ENCODE data around the gene PHF3.

PHF3 gene

DNA sequence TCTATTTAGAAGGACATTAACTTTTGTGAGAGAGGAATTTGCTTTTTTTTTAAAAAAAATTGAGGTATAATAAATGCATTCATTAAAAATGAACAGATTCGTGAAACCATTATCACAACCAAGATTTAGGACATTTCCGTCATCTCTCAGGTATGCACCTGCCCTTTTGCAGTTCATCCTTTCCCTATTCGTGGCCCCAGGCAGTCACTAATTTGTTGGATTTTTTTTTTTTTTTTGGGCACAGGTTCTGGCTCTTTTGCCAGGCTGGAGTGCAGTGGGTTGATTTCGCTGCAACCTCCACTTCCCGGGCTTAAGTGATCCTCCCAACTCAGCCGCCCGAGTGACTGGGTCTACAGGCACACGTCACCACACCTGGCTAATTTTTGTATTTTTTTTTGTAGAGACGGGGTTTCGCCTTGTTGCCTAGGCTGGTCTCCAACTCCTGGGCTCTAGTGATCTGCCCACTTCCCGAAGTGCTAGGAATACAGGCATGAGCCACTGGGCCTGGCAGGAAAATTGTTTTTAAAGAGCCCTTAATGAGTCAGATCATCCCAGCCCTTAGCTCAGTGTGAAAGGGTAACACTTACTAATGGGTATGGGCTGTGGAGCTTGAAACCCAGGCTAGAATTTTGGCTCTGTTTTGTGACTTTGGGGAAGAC, 9.2 kb downstream of the PHF3 start:
- no peak for DNase-seq

DNA sequence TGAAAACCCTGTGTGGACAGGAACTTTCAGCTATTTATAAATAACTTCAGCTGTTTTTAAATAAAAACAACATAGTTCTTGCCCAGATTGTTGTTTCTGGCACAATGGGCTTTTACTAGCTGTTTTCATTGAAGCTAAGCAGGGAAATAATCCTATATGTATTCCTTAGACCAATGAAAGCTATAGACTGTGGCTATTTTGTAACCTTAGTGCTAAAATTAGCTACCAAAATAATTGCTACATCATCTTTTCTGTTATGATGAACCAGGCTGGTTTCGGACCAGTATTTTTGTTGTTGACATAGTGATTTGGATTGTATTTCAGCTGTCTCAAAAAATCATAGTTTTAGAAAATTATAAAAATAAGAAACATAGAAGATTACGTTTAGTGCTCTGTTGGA, 13.7 kb downstream of the PHF3 start:
- DNase-seq = no peak

DNA sequence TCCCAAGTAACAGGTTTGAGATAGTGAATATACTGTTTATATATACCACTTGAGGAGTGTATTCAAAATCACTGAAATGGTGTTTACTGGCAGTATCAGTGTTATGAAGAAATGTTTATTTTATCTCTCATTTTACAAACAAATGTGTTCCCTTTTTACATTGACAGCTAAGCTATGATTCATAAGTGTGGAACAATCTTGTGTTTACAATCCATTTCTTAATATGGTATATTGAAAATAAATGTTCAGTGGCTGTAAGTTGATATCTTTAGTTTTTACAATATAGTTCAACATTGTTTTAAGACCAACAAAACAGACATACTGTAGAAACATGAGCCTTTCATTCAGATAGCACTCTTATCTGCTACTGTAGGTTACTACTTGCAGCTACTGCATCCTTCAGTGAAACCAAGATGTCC, 14.3 kb downstream of the PHF3 start:
- DNase-seq = no peak

DNA sequence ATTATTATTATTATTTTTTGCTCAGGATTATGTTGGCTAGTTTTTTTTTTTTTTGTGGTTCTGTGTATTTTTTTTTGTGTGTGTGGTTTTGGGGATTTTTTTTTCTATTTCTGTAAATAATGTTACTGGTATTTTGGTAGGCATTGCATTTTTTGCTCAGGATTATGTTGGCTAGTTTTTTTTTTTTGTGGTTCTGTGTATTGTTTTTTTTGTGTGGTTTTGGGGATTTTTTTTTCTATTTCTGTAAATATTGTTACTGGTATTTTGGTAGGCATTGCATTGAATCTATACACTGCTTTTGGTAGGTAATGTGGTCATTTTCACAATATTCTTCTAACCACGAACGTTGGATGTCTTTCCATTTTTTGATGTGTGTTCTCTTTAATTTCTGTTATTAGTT, 17.4 kb downstream of the PHF3 start:
- no peak for DNase-seq

DNA sequence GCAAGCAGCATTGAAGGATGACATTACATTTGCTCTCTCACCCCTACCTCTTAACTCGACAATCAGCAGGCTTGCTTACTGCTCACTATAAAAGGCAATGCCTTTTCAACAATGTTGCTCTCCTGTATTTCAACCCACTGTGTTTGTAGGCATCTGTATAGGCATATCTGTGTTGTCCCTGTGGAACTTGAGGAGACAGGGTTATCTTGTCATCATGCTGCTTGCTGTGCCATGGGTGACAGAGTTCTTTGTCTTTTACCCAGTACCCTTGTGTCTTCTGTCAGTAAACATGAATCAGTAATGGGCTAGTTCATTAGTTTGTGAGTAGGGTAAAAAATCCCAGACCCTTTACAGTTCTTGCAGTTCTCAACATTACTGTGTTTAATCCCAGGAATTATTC, 25.2 kb downstream of the PHF3 start:
- DNase-seq = no peak

DNA sequence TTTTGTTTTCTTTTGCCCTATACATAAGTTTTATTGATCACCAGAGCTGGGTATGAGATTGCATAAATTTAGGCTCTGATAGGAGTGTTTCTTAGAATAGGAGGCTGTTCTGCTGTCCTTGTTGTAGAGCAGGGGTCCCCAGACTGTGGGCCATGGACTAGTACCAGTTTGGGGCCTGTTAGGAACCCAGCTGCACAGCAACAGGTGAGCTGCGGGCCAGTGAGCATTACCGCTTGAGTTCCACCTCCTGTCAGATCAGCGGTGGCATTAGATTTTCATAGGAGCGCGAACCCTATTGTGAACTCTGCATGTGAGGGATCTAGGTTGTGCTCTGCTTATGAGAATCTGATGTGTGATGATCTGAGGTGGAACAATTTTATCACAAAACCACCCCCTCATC, 26.2 kb downstream of the PHF3 start:
- DNase-seq = no peak

DNA sequence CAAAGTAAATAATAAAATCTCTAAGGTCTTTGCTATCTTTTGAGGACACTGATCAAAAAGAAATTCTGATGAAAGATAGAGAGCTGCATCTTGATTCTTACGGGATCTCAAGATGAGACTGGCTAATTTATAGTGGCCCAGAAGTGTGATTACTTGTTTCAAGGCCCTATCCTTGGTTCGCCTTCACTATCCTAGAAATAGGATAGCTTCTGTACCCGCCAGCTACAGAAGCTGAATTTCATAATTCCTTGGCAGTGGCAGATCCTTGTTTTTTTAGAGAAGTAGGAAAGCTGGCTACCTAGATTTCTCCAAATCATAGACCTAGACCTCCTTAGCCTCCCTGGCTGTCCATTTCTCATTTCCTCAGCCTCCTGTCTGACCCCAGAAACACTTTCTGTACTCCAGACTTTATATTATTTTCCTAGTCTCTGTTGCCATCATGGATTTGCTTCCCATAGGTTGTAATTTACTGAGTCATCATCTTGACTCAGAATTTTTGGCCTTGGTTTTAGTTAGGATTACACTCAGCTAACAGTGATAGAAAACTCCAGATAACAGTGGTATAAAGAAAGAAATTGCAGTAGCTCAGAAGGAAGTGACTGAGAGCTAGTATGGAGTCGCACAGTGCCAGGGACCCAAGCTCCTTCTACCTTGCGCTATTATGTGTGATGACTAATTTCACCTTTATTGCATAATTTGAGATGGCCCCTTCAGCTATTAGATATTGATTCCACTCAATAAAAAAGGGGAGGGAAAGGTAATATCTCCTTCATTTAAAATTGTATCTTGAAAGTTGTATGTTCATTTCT, 27.7 kb downstream of the PHF3 start:
- DNase-seq = no peak

DNA sequence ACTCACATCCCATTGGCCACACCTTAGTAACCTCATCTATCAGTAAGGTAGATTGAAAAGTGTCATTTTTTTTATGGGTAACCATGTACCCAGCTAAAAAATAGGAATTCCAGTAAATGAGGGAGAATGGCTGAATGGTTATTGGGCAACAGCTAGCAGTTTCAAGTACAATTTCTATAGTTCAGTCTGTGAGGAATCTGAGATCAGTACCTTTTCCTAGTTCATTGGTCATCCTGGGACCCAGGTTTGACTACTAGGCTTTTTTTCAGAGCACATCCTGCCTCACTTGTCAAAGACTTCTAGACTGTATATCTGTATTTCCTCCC, 28.3 kb downstream of the PHF3 start:
- DNase-seq = no peak

DNA sequence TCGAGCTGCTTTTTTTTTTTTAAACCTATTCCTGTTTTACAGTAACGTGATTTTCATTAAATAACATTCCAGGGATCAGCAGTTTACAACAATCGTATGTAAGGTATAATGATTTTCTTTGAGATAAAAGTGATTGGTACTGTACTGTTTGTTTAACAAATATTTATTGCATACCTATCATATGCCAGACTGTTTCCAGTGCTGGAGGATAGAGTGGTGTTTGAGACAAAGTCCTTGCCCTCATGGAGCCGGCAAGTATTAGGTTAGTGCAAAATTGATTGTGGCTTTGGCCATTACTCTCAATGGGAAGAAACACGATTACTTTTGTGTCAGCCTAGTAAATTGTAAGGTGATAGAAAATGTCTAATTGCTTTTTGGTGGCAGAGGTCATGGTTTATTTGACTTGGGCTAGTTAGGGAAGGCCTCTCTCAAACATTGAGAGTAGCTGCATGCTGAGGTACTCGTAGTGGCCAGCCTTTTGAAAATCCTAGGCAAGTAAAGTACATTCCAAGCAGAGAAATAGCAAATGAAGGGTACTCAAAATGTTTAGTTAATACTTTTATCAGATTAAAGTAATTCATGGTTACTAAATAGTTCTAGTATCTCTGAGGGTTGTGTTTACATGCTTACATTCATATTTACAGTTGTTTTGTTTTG, 35.6 kb downstream of the PHF3 start:
- DNase-seq = no peak

DNA sequence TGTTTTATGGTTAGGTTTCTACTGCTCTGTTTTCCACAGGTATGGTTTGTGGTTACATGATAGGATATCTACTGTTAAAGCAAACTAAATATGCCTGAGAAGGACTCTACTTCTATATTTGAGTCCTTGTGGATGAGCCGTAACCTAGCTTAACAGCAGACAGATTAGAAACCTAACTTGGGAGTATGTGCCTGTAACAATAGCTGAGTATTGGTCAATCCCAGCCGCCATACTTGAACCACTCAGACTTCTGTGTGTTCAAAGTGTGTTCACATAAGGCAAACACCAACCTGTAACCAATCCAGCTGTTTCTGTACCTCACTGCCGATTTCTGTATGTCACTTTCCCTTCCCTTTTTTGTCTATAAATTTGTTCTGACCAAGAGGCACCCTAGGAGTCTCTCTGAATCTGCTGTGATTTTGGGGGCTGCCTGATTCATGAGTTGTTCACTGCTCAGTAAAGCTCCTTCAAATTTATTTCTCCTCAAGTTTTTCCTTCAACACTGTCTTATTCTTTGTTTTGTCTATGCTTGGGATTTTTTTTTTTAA, 37.1 kb downstream of the PHF3 start:
- DNase-seq = no peak

DNA sequence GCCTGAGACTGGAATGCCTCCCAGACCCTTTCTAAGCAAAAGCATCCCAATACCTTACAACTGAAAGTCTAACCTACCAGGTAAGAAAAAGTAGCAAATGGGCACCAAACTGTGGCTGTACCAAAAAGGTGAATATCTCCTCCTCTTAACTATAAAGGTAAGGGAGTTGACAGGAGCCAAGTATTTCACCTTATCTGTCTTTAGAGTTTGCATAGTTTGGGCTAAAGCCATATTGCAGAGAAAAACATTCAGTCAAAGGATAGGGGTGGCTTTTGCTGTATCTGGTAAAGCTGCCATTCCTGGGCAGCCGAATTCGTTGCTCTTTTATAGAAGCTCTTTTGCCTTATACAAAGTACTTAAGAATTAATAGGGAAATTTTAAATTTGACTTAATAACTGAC, 38.1 kb downstream of the PHF3 start:
- no peak for DNase-seq

DNA sequence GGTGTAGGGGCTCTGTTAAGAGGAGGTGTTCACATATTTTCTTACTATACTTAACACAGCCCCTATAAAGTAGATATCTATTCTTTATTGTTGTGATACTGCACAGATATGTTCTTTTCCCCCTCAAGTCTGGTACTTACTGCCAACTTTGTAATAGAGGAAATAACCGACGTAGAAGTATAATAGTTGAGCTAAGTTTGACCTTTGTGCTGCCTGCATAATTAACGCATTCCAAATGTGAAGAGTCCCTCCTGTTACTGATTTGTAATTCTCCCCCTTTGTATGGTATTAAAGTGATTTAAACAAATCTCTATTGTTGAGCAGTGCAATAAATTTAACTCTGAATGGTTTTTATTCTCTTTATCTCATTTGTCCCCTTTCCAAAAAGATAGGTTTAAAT, 39.0 kb downstream of the PHF3 start:
- DNase-seq = no peak

DNA sequence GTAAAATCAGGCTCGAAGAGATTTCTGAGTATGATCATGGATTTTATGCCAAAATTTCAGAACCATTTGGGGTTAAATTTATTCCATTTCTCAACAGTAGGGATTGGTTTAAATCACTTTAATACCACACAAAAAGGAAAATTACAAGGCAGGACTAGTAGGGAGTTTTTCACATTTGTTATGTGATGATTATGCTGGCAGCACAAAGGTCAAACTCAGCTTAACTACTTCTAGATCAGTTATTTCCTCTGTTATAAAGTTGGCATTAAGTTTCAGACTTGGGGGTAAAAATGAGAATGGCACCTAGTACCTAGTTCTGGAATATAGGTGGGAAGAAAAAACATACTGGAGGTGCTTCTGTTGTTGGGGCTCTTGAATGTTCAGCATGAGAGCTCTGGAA, 39.5 kb downstream of the PHF3 start:
- no peak for DNase-seq

DNA sequence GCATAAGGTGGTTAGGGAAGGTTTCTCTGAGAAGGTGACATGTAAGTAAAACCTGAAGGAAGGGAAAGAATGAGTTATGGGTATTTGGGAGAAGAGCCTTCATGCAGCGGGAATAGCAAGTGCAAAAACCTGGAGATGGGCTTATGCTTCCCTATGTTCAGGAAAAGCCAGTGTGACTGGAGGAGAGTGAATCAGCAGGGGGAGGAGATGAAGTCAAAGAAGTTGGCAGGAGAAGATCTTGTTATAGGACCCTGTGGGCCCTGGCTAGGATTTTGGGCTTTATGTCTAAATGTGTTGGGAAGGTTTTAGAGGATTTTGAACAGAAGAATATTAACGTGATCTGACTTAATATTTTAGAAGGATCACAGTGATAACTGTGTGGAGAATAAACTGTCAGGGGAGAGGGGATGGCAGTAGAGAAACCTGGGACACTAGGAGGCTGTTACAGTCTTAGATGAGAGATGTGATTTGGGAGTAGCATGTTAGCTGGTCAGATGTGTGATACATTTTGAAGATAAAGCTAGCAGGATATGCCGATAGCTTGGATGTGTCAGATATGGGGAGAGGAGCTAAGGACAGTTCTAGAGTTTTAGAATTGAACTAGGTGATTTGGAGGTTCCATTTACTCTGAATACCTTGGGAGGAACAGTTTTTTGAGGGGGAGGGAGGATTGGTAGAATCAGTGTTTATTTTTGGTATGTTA, 41.0 kb downstream of the PHF3 start:
- no peak for DNase-seq

DNA sequence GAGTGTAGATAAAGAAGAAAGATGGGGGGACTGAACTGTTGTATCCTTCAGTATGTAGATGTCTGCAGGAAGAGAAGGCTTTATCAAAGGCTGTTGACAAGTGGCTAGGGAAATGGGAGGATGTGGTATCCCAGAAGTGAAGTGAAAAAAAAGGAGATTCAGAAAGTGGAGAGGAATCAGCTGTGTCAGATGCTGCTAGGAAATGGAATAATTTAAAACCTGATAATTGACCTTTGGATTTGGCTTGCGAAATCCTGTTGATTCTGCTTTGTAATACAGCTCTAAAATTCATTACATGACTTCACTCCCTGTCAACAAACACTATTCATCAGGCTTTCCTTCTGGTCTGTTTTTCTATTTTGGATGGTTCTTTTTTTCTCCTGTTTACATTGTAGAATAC, 41.7 kb downstream of the PHF3 start:
- DNase-seq = no peak

DNA sequence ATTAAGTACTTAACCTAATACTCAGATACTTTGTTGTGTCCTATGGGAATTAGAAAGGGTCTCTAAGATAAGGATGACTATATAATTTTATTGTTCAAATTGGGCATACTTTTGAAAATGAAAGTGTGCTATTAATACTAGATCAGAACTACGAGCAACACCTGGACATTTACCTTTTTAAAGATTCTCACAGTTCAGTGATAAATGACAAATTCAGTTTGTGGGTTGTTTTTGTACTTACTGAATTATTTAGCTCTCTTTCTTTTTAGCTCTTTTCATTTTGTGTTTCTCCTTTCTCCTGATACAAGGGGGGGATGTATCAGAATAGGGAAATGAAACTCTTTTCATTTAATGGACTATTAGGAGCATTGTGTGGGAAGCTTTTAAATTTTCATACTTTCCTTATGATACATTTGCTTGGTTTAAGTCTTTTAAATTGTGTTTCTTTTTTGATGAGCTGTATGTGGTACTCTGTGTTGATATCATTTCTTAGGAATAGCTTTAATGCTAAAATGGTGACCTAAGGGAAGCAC, 47.5 kb downstream of the PHF3 start:
- DNase-seq = no peak

DNA sequence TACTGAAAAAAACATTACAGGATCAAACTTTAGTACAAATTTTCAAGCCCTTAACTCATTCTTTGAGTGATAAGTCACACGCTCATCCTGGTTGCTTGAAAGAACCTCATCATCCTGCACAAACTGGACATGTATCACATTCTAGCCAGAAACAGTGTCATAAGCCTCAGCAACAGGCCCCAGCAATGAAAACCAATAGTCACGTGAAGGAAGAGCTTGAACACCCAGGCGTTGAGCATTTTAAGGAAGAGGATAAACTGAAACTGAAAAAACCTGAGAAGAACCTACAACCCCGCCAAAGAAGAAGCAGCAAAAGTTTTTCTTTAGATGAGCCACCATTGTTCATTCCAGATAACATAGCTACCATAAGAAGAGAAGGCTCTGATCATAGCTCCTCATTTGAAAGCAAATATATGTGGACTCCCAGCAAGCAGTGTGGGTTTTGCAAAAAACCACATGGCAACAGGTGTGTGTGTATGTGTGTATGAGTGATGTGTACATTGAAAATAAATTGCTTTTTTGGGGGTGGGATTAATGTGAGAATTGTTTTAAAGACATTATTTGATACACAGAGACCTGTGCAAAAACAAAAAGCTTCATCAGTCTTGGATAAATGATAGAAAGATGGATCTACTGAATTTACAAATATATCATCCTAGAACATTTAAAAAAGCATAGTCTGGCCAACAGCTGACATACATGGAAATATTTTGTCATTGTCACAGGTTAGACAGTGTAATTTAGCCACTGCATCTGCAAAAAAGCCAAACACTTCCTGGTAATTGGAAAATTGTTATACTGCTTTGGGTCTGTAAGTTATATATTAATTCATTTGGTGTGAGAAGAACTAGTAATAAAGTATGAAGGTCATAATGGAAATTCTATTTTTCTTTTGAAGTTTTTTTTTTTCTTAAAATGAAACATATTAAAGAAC, 50.1 kb downstream of the PHF3 start:
- DNase-seq = no peak

DNA sequence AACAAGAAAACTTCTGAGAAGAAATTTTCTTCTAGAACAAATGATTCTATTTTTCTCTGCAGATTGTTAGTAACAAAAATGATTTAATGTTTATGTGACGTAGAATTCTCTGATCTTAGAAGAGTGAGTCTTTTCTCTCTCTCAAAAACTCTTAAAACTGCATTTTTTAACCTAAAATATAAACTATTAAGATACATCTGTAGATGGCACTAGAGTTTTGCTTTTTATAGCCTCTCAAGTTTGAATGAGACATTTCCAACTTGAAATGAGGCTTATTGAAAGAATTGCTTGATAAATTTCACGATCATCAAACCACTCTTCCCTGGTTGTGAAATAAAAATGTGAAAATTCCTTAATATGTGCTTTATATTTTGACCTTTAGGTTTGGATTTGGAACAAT, 53.8 kb downstream of the PHF3 start:
- no peak for DNase-seq

DNA sequence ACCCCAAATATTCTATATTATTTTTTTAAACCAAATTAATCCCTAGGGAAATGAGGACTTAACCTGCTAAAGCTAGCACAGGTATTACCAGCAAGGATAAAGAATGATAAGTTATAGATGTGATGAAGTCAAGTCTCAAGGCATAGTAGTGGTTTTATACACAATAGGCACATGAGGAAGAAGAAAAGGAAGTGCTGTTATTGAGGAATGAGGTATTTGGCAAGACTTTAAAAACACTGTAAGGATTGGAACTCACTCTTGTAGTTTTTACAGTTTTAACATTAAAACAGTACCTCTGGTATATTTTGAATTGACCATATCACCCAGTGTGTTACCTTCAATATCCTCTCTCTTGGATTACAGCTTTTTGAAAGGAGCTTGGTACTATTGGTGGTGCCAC, 54.6 kb downstream of the PHF3 start:
- no peak for DNase-seq

DNA sequence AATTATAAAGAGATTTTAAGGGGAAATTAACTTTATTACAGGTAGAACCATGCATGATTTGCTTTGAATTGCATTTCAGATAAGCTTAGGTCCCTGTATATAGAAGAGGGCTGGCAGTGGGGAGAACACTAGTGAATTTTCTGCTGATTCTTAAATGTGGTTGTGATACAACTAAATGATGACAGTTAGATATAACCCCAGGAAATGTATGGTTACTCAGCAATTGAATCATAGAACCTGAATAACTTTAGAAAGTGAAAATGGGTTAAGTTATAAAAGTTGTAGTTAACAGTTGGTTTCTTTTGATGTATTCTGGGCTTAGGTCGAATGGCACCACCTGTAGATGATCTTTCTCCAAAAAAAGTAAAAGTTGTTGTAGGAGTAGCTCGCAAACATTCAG, 70.1 kb downstream of the PHF3 start:
- no peak for DNase-seq

DNA sequence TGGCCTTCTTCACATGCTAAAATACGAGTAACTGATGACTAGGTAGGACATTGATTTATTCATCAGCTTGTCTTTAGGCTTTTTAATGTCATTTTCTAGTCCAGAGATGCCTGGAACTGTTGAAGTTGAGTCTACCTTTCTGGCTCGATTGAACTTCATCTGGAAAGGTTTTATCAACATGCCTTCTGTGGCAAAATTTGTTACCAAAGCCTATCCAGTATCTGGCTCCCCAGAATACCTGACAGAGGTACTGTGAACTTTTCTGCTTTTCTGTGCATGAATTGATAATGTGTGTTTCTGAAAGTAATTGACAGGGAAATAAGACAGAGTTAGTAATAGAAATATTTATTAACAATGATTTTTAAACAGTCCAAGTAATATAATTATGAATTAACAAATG, 71.0 kb downstream of the PHF3 start:
- no peak for DNase-seq

DNA sequence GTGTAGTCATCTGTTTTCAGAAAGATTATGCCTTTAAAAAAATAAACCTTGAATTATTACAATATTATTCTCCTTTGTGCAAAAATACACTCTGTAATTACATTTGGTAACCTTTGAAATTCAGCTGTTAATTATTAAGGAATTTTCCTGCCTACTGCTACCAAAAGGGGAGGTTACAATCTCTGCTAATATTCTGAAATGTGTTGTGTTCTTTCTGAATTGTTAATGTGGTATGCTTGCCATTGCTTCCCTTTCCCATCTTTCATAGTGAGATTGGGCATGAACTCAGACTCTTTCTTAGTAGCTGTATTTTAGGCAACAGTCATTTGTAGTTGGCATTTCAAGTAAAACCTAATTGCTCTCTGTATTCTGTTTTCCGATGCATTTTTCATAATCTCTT, 73.0 kb downstream of the PHF3 start:
- DNase-seq = no peak
